GM19238 (cell line): Measurements from ENCODE around the gene NINJ2.

Experiments
- DNase-seq: peaks from one replicate; pipeline ENCODE4 v3.0.0; 2011; ENCODE audit warnings: low spot score; ENCODE audit not compliant: insufficient read length

The NINJ2 gene

DNA sequence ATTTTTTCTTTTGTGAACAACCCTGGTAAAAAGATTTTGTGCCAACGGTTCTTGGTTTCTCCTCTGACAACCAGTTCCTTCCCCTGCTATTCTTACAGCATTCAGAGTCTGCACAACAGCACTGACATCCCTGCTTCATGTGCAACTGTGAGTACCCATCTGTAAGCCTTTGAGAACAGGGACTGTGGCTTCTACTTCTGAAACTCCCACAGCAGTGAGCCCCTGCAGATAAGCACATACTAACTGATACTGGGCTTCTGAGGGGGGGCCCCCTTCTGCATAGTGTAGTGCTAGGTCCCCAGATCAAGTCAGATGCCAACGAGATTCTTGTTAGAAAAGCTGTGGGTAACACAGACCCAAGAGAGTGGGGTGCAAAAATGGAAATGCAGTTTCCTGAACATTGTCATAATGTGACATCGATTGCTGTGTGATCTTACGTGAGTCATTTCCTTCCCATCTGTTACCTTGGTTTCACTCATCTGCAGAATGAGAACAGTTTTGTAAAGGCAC, 11.1 kb upstream of the NINJ2 start:
- DNase-seq: no peak

DNA sequence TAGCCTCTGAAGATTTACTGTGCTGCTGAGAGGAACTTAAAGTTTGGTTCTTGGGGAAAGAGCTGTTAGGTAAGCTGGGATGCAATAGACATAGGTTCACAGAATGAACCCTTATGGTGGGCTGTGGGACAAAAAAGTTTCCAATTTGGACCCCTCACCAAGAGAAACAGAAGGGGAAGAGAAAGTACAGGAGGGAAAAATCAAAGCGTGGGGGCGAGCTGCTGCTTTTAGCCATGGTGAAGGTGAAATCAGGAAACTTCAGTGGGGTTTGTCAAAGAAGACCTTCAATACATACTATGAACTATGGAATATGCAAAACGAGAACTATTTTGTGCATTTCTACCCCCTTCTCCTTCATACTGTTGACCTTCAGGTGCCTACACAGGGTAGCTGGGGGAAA, 10.6 kb upstream of the NINJ2 start:
- DNase-seq: no peak

GRCh38 chr12:669576-669945, 6.3 kb upstream of the NINJ2 start:
- no peak for DNase-seq

DNA sequence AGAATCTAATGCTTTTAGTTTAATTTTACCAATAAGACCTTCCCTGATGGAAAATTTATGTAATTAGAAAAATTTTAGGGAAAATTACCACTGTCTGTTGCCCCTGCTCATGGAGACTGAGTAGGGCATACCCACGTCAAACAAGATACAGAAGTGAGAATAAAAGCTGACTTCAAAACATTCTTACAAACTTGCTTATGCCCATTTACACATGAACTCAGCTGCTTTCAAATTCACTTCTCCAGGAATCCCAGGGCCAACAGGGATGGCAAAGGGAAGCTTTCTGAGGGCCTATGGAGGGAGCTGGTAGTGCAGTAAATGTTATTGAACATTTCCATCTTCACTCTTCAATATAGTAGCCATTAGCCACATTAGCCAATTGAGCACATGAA, 4.8 kb upstream of the NINJ2 start:
- no peak for DNase-seq

GRCh38 chr12:666766-667308, 3.6 kb upstream of the NINJ2 start:
- no peak for DNase-seq

- no peak for DNase-seq
Observed at GRCh38 chr12:666066-666465, 2.8 kb upstream of the NINJ2 start.

DNA sequence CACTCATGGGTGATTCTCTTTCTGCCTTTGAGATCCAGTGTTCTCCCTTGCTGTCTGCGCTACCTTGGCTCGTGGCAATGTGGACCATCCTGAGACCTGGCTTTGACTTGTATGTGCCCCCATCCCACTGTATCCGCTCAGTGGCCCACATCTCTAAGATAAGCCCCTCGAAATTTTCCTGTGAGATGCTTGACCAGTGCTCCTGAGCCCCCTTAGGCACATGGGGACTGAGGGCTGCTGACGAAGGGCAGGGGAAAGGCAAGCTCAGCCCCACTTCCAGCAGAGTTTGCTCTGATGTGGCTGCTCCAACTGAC, 1.5 kb upstream of the NINJ2 start:
- DNase-seq: no peak

GRCh38 chr12:664075-664778, 982 bp upstream of the NINJ2 start:
- no peak for DNase-seq

DNA sequence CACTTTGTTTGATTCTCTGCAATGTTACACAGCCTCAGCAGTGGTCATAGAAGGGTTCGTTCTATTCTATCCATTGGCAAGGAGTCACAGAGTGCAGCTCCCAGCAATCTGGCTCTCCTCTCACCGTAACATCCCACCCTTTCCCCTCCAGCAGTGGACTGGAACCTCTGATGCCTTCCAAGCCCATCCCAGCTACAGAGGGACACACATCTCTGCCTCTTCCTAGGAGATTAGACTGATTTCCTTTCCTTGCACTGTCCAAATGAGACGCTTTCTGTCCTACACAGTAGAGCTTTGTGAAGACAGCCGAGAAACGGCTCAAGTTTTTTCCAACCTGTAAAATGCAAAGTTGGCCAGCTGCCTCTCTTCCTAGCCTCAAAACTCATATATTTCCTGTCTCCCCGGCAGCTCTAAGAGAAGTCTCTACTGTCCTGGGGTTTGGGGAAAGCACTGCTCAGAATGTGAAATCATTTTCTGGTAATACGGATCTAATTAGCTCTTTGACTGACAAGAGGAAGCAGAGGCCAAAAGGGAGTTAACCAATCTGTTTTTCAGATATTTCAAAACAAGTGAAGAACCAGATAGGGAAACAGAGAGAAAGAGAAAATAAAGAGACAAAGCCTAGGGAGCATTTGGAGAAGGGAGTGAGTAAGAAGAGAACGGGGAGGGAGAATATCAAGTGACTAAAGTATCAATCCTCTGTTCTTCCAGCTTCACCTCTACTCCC, 516 bp downstream of the NINJ2 start:
- DNase-seq: no peak

DNA sequence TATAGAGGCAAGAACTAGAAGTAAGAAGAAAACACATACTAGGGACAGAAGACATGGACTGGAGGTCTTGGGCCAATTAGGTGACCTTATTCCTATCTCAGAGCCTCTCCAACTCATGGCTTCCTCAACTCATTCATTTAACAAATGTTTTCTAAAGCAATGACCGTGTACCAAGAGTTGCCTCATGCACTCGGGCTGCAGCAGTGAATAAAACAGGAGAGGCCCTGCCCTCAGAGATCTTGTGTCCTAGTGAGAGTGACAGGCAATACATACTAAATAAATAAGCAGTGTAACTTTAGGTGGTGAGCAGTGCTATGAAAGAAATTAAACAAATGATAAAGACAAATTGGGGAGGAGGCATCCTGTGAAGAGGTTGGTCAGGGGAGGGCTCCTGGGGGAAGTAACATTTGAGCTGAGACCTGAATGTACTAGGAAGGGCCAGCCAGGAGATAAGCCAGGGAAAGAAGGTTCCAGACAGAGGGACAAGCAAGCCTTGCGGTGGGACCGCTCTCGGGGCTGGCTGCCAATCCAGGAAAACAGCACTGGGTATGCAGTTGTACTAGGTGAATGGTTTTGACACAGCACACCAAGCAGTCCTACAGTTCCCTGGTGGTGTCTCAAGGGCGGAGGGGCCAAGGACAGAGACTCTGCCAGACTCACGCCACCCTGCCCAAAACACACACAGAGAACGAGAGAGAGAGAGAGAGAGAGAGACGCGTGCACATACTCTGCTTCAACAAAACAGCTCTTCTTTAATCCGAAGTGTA, 1.3 kb downstream of the NINJ2 start:
- no peak for DNase-seq

DNA sequence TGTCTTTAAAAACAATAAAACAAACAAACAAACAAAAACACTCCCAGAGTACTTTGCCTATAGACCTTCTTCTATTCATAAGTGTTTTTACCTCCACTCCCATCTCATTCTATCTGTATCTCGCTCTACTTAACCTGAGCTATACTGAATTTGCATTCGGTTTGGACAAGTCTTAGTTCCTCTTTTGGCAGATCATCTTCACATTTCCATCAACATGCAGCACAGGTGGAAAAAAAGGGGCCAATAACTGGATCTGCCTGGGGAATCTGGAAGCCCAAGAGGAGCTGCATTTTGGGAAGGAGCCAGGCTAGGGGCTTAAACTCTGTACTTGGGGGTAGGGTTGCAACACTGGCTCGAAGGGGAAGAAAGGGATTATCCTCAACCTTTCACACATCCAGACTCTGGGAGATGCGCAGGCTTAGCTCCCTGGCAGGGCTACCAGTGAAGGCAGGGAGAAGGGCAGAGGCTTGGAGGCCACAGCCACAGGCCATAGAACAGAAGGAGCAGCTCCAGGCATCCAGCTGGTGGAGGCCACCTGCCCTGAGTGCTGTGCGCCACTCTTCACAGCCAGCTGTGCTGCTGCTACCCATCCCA, 4.1 kb downstream of the NINJ2 start:
- DNase-seq: no peak

DNA sequence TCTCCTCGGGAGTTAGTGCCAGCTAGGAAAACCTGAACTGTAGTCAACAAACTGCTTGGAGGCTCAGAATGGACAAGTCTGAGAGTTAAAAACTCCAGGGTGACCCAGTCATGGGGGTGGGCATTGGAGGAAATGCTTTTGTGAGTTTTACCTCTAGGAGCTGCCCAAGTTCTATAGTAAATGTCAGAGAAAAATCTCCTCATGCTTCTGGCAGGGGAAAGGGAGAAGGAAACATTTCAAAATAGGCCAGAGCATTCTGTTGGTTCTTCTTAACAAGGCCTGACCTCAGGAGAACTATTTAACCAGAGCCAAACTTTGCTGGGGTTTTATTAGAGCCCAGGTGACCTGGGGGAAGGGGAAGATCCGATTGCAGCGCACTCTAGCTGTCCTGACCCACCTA, 12.3 kb downstream of the NINJ2 start:
- DNase-seq: no peak

GRCh38 chr12:647385-648085, 15.7 kb downstream of the NINJ2 start:
- no peak for DNase-seq

- DNase-seq: no peak
Observed at GRCh38 chr12:646442-647384, 16.5 kb downstream of the NINJ2 start.

DNA sequence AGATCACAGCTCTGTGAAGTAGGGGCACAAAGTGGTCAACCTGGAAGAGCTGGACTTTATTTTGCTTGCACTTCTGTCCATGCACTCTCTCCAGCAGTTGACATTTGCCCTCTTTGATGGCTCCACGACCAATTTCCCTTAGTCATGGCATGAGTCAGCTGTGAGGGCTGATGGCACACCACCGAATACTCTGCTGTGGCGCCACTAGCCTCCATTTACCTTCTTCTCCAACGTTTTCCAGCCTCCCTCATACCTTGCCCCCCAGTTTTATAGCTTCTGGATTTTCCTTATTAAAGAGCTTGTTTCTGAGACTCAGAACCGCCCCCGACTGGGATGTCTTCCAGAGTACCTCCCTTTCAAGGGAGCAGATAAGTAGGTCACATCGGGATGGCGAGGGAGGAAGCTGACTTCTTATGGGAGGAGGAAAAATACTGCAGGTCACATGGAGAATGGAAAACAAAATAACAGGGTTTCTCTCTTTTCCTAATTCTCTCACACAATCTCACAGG, 17.6 kb downstream of the NINJ2 start:
- no peak for DNase-seq

DNA sequence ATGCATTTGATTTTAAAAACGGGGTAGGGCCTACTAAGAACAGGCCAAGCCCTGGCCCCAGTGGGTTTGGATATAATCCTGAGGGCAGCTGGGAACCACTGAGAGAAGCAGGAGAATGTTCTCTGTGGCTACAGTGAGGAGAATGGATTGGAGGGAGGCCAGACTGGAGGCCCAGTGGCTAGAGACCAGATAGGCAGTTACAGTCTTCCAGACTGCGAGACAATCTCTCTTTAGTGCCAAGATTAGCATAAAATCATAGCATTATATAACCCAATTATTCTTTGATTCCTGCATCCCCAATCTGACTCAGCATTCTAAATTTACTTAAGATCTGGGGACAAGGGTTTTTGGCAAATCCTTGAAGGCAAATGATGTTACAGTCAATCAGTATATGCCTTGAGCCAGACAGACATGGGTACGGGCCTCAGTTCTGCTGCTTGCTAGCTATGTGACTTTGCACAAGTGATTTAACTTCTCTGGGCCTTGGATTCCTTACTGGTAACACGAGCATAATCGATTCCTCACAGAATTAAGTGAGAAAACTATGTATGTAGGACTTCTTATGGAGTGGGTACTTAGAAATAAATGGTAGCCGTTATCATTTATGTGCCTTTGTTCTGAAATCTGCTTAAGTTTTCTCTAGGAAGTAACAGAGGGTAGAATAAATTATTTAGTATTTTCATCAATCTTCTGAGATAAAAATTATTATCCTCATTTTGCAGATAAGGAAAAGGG, 18.3 kb downstream of the NINJ2 start:
- no peak for DNase-seq

DNA sequence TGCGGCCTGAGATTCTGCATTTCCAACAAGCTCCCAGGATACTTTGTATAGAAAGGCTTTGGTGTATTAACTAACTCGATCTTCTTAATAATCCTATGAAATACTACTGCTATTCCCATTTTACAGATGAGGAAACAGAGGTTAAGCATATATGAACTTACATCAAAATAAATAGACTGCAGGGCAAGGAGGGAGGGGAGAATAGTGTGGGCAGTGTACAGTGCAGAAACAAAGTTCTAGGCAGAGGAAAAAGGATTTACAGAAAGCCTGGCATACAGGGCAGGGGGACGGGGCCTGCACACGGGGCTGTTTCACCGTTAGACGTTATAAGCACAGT, 19.0 kb downstream of the NINJ2 start:
- no peak for DNase-seq

- DNase-seq: no peak
Observed at GRCh38 chr12:643475-644302, 19.6 kb downstream of the NINJ2 start.
